K562 (cell line): ENCODE results near the gene ZNF23. TPM values are rescaled to one million over a fixed set of nuclear protein-coding genes. Genes with fewer than 3 reads are reported as not detected.
A peak's percentile ranks its signal among the peaks of the same experiment; 100 is the strongest.

Experiments
- ATF6 ChIP-seq: sonication (generic); formaldehyde crosslinking; IDR thresholded peaks from 2 replicates; pipeline ENCODE4 v1.4.0; 2020; ENCODE audit warnings: mild to moderate bottlenecking, missing genetic modification reagents
- ERF ChIP-seq: fragments of 450-650 bp; formaldehyde crosslinking; IDR thresholded peaks from 2 replicates; pipeline ENCODE4 v1.4.0; 2020; ENCODE audit warnings: mild to moderate bottlenecking, mixed read lengths
- GTF2F1 ChIP-seq: IDR thresholded peaks from 2 replicates; pipeline ENCODE4 v1.6.1; 2011; ENCODE audit warnings: low read depth, low read length, improper control_type of control experiment
- HEY1 ChIP-seq: fragments of 250-450 bp; sonication (Bioruptor Pico); IDR thresholded peaks from 2 replicates; pipeline ENCODE4 v1.5.0; 2020; ENCODE audit warnings: mild to moderate bottlenecking, moderate library complexity, borderline replicate concordance
- IFI16 ChIP-seq: fragments of 250-450 bp; sonication (Bioruptor Pico); IDR thresholded peaks from 2 replicates; pipeline ENCODE4 v2.1.2; 2022; ENCODE audit warnings: mild to moderate bottlenecking, inconsistent platforms
- KAT8 ChIP-seq: fragments of 450-650 bp; IDR thresholded peaks from 2 replicates; pipeline ENCODE4 v1.6.1; 2016; ENCODE audit warnings: low read depth, mild to moderate bottlenecking
- KDM1A ChIP-seq, 2 experiments: fragments of 450-650 bp; IDR thresholded peaks; 2 replicates each; pipeline ENCODE4 v1.6.1; 2016; ENCODE audit warnings: mild to moderate bottlenecking in 2 of 2
- NCOA6 ChIP-seq: fragments of 450-650 bp; IDR thresholded peaks from 2 replicates; pipeline ENCODE4 v1.6.1; 2017; ENCODE audit warnings: mild to moderate bottlenecking
- PPARD ChIP-seq: fragments of 250-450 bp; sonication (Bioruptor Pico); IDR thresholded peaks from 2 replicates; pipeline ENCODE4 v1.8.0; 2022; ENCODE audit warnings: inconsistent platforms, mild to moderate bottlenecking, moderate library complexity
- RBFOX2 ChIP-seq: fragments of 200-400 bp; formaldehyde crosslinking; IDR thresholded peaks from 2 replicates; pipeline ENCODE4 v1.6.1; 2017; ENCODE audit warnings: low read depth, mild to moderate bottlenecking, low read length, moderate library complexity
- SIN3A ChIP-seq, 2 experiments: fragments of 150-350 bp in 1 of 2; IDR thresholded peaks; 2 replicates each; pipeline ENCODE4 v1.6.1; 2011 to 2016; ENCODE audit warnings: borderline replicate concordance in 2 of 2, low read depth in 2 of 2, low read length in 2 of 2, mild to moderate bottlenecking in 2 of 2, moderate library complexity in 2 of 2; ENCODE audit not compliant: control insufficient read depth in 1 of 2
- SMAD2 ChIP-seq: fragments of 150-350 bp; IDR thresholded peaks from 2 replicates; pipeline ENCODE4 v1.6.1; 2014; ENCODE audit warnings: low read depth, mild to moderate bottlenecking, low read length
- SMARCE1 ChIP-seq: fragments of 450-650 bp; IDR thresholded peaks from 2 replicates; pipeline ENCODE4 v1.7.1; 2016; ENCODE audit warnings: mild to moderate bottlenecking
- STAT5A ChIP-seq: IDR thresholded peaks from 2 replicates; pipeline ENCODE4 v1.6.1; 2012; ENCODE audit warnings: low read length, inconsistent platforms, borderline replicate concordance
- TARDBP ChIP-seq: fragments of 450-650 bp; IDR thresholded peaks from 2 replicates; pipeline ENCODE4 v1.6.1; 2016
- WHSC1 ChIP-seq: IDR thresholded peaks from one replicate; pipeline ENCODE4 v1.6.1; 2012; ENCODE audit warnings: low read length, control low read depth, inconsistent platforms
- ZBTB34 ChIP-seq: fragments of 250-450 bp; sonication (Bioruptor Pico); IDR thresholded peaks from 2 replicates; pipeline ENCODE4 v1.8.0; 2021; ENCODE audit warnings: mild to moderate bottlenecking, moderate library complexity
- ZNF124 ChIP-seq: sonication (generic); formaldehyde crosslinking; IDR thresholded peaks from 2 replicates; pipeline ENCODE4 v1.8.1; 2022; ENCODE audit warnings: missing genetic modification reagents
- ZNF253 ChIP-seq: fragments of 250-450 bp; sonication (Bioruptor Pico); conservative IDR thresholded peaks from 2 replicates; pipeline ENCODE4 v1.6.1; 2021; ENCODE audit warnings: mild to moderate bottlenecking
- ZNF431 ChIP-seq: sonication (generic); formaldehyde crosslinking; IDR thresholded peaks from 2 replicates; pipeline ENCODE4 v1.8.0; 2022; ENCODE audit warnings: mild to moderate bottlenecking, missing genetic modification reagents
- polyA plus RNA-seq, 8 experiments: library from polyadenylated mRNA; depleted of rRNA in 4 of 8; stranded (reverse) in 5 of 8; unstranded in 3 of 8; fragments of >200 nt; fragmentation: Nextera tagmentation in 2 of 8; fragmentation: Illumina TruSeq in 1 of 8; extraction: Ambion mirVana in 2 of 8; extraction: Trizol in 1 of 8; gene quantifications; 2 replicates each; pipeline versions ENCODE4 v1.2.1 to v1.2.3, GENCODE V29; 2011 to 2014; ENCODE audit warnings: inconsistent platforms in 1 of 8, missing spikeins in 1 of 8
- total RNA-seq, 7 experiments: library from RNA; depleted of rRNA in 6 of 7; stranded (reverse); fragments of >200 nt in 6 of 7; fragmentation: Illumina TruSeq in 2 of 7; extraction: Trizol in 2 of 7; gene quantifications; 2 replicates each; pipeline versions ENCODE4 v1.2.1 to v1.2.3, GENCODE V29; 2011 to 2021; ENCODE audit warnings: low replicate concordance in 1 of 7
- TF ChIP-seq, protein P1 (sequence below): fragments of 150-350 bp; conservative IDR thresholded peaks from 2 replicates; pipeline ENCODE4 v1.6.1; 2014; ENCODE audit warnings: low read length
- TF ChIP-seq, protein P2 (sequence below): fragments of 250-450 bp; sonication (Bioruptor Pico); IDR thresholded peaks from 2 replicates; pipeline ENCODE4 v1.5.0; 2020; ENCODE audit warnings: mild to moderate bottlenecking

ZNF23 gene
- total and polyA plus RNA-seq, 9 of the 15 experiments (the other 6 are each of a cell fraction or from before 2014, with no cell fraction given) = 4.7 to 13.4 (median 11.2) TPM

- TF ChIP-seq, protein P1, sequence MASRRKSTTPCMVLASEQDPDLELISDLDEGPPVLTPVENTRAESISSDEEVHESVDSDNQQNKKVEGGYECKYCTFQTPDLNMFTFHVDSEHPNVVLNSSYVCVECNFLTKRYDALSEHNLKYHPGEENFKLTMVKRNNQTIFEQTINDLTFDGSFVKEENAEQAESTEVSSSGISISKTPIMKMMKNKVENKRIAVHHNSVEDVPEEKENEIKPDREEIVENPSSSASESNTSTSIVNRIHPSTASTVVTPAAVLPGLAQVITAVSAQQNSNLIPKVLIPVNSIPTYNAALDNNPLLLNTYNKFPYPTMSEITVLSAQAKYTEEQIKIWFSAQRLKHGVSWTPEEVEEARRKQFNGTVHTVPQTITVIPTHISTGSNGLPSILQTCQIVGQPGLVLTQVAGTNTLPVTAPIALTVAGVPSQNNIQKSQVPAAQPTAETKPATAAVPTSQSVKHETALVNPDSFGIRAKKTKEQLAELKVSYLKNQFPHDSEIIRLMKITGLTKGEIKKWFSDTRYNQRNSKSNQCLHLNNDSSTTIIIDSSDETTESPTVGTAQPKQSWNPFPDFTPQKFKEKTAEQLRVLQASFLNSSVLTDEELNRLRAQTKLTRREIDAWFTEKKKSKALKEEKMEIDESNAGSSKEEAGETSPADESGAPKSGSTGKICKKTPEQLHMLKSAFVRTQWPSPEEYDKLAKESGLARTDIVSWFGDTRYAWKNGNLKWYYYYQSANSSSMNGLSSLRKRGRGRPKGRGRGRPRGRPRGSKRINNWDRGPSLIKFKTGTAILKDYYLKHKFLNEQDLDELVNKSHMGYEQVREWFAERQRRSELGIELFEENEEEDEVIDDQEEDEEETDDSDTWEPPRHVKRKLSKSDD = no peak
- peak; percentile 68 to 70 for TF ChIP-seq KDM1A (IDR thresholded peaks at IDR 0.05)
- TF ChIP-seq HEY1 (CRISPR knock-in tag) = no peak
- no peak for TF ChIP-seq ZNF124 (CRISPR knock-in tag)
- no peak for TF ChIP-seq KAT8
- peak; percentile 74; the same call in 1 of the 2 replicates for TF ChIP-seq ERF
- TF ChIP-seq PPARD (CRISPR knock-in tag) = no peak
- no peak for TF ChIP-seq NCOA6
- no peak for TF ChIP-seq GTF2F1
- TF ChIP-seq ZNF431 (CRISPR knock-in tag) = 0 out of 2 replicates have a peak, but pooled peaks have one; percentile 26
- TF ChIP-seq RBFOX2 = peak; percentile 72
- TF ChIP-seq TARDBP = peak; percentile 44; the same call in 1 of the 2 replicates
- TF ChIP-seq IFI16 (CRISPR knock-in tag) = no peak
- TF ChIP-seq SIN3A (IDR thresholded peaks at IDR 0.05; ENCODE audit: borderline replicate concordance in 2 of 2, control insufficient read depth in 1 of 2, low read depth in 2 of 2, low read length in 2 of 2) = peak in 1 of 2 experiments; percentile 68; a peak in 2 of 4 replicates
- no peak for TF ChIP-seq SMARCE1
- TF ChIP-seq, protein P2, sequence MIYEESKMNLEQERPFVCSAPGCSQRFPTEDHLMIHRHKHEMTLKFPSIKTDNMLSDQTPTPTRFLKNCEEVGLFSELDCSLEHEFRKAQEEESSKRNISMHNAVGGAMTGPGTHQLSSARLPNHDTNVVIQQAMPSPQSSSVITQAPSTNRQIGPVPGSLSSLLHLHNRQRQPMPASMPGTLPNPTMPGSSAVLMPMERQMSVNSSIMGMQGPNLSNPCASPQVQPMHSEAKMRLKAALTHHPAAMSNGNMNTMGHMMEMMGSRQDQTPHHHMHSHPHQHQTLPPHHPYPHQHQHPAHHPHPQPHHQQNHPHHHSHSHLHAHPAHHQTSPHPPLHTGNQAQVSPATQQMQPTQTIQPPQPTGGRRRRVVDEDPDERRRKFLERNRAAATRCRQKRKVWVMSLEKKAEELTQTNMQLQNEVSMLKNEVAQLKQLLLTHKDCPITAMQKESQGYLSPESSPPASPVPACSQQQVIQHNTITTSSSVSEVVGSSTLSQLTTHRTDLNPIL (CRISPR knock-in tag) = no peak
- no peak for TF ChIP-seq SMAD2
- no peak for TF ChIP-seq STAT5A
- no peak for TF ChIP-seq WHSC1
- TF ChIP-seq ZBTB34 (CRISPR knock-in tag) = no peak
- no peak for TF ChIP-seq ZNF253 (CRISPR knock-in tag)
- no peak for TF ChIP-seq ATF6
These were observed 22.2 kb upstream of the ZNF23 start (continued) for GRCh38 chr16:71484006-71484893.
